Prostate gland (tissue), 2 donors: ENCODE data around the gene PBX3.

Source experiments
- CTCF ChIP-seq, 4 experiments: fragments of 200-600 bp in 2 of 4; fragments of 450-650 bp in 2 of 4; sonication (generic) in 2 of 4; IDR thresholded peaks; 1 replicate in 3 of 4; 2 replicates in 1 of 4; pipeline ENCODE4 v1.5.1; 2016 to 2019; ENCODE audit warnings: antibody characterized with exemption in 4 of 4, mild to moderate bottlenecking in 2 of 4, moderate library complexity in 2 of 4
- POLR2A ChIP-seq: fragments of 450-650 bp; IDR thresholded peaks from one replicate; pipeline ENCODE4 v1.6.1; 2016; ENCODE audit warnings: antibody characterized with exemption, mild to moderate bottlenecking
- POLR2AphosphoS5 ChIP-seq: sonication (generic); formaldehyde crosslinking; IDR thresholded peaks from one replicate; pipeline ENCODE4 v1.6.1; 2017; ENCODE audit warnings: antibody characterized with exemption

- TF ChIP-seq POLR2A (no peak), CTCF (IDR thresholded peaks at IDR 0.05) (no peak), POLR2AphosphoS5 (no peak)
Measured at GRCh38 chr9:125831616-125832015, 84.4 kb downstream of the PBX3 start.
